ENCODE measurements around the gene CECR2. TPM values are rescaled to one million over a fixed set of nuclear protein-coding genes. Genes with fewer than 3 reads are reported as not detected.

The CECR2 gene
- polyA plus RNA-seq, 1 of the 3 experiments (the other 2 are of a cell fraction): not detected

DNA sequence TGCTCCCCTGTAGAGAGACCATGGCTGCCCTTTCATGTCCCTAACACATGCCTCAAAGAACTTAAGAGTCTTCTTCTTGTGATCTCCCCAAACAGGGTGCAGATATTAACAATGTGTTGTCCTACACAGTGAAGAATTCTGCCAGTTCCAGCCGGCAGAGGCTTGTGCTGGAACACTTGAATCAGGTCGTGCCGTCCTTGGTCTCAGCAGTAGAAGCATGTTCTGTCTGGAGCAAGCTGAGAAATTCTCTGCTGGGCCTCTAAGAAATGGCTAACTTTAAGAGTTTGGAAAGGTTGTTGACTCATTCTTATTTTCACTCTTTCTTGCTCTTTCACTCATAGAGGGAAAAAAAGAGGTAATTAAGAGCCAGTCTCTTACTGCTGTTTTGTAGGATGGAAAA lies 123.0 kb downstream of the CECR2 start (continued):
- TF ChIP-seq RCOR1 (IDR thresholded peaks at IDR 0.05; ENCODE audit: low read length): no peak
- no peak for TF ChIP-seq POLR2AphosphoS5 (IDR thresholded peaks at IDR 0.05; ENCODE audit: low read depth, low read length)
- TF ChIP-seq, protein P1, sequence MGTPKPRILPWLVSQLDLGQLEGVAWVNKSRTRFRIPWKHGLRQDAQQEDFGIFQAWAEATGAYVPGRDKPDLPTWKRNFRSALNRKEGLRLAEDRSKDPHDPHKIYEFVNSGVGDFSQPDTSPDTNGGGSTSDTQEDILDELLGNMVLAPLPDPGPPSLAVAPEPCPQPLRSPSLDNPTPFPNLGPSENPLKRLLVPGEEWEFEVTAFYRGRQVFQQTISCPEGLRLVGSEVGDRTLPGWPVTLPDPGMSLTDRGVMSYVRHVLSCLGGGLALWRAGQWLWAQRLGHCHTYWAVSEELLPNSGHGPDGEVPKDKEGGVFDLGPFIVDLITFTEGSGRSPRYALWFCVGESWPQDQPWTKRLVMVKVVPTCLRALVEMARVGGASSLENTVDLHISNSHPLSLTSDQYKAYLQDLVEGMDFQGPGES (IDR thresholded peaks at IDR 0.05; ENCODE audit: low read depth, low read length): no peak

DNA sequence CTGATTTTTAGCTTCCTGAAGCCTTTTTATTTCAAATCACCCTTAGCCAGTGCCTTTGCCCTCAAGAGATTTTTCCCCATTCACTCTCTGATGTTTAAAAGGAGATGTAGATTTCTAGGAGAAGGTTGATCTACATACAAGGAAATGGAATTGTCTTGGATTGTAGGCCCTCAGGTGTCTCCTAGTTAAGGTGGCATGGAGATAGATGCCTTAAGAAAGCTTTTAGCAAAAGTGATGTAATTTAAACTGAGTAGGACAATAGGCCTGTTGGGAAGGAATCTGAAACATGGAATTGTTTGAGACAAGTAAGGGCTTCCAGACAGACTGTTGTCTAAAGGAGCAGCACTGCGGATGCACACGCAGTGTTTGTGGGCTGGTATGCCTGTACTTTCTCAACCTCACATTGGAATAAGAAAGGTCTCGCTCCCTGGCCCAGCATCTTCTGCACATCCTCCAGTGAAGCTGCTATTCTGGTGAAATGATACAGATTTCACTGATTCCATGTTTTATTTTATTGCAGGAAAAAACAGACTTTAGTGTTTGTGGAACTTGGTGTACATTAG lies 124.2 kb downstream of the CECR2 start:
- Histone ChIP-seq H3K9ac (no peak overlapping the region), H3K4me2 (no peak overlapping the region), H3K27me3 (ENCODE audit: insufficient read depth) (peaks cover 58% of the 10 kb centered on the region; the same call in 1 of the 2 replicates), H3K9me3 (no peaks in the 10 kb centered on the region), H2AFZ (ENCODE audit: low read depth) (no peak overlapping the region), H3K4me1 (ENCODE audit: control insufficient read depth in 1 of 2, insufficient read depth in 2 of 2, low read depth in 1 of 2, low read length in 1 of 2) (no peaks in the 10 kb centered on the region), H4K20me1 (ENCODE audit: insufficient read depth) (no peaks in the 10 kb centered on the region), H3K4me3 (ENCODE audit: low read depth in 2 of 2, low read length in 1 of 2) (no peak overlapping the region), H3K27ac (ENCODE audit: low read depth in 2 of 2, low read length in 1 of 2) (no peak overlapping the region), H3K79me2 (ENCODE audit: insufficient read depth) (no peaks in the 10 kb centered on the region), H3K36me3 (replicated peaks in 1 of 2; ENCODE audit: control insufficient read depth in 1 of 2, insufficient read depth in 2 of 2, low read length in 1 of 2) (no peaks in the 10 kb centered on the region), H3F3A (replicated peaks; ENCODE audit: insufficient read depth) (no peaks in the 10 kb centered on the region), H3K9me2 (no peaks in the 10 kb centered on the region)
- no peak for DNase-seq
- POLR2A ChIA-PET: no interaction called here
- WGBS (ENCODE audit: low lambda C conversion rate): 18% methylated on average over 3 of the region's 3 CpGs
- TF ChIP-seq, protein P2, sequence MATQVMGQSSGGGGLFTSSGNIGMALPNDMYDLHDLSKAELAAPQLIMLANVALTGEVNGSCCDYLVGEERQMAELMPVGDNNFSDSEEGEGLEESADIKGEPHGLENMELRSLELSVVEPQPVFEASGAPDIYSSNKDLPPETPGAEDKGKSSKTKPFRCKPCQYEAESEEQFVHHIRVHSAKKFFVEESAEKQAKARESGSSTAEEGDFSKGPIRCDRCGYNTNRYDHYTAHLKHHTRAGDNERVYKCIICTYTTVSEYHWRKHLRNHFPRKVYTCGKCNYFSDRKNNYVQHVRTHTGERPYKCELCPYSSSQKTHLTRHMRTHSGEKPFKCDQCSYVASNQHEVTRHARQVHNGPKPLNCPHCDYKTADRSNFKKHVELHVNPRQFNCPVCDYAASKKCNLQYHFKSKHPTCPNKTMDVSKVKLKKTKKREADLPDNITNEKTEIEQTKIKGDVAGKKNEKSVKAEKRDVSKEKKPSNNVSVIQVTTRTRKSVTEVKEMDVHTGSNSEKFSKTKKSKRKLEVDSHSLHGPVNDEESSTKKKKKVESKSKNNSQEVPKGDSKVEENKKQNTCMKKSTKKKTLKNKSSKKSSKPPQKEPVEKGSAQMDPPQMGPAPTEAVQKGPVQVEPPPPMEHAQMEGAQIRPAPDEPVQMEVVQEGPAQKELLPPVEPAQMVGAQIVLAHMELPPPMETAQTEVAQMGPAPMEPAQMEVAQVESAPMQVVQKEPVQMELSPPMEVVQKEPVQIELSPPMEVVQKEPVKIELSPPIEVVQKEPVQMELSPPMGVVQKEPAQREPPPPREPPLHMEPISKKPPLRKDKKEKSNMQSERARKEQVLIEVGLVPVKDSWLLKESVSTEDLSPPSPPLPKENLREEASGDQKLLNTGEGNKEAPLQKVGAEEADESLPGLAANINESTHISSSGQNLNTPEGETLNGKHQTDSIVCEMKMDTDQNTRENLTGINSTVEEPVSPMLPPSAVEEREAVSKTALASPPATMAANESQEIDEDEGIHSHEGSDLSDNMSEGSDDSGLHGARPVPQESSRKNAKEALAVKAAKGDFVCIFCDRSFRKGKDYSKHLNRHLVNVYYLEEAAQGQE (IDR thresholded peaks at IDR 0.05; ENCODE audit: low read depth, low read length): no peak
- TF ChIP-seq, protein P3, sequence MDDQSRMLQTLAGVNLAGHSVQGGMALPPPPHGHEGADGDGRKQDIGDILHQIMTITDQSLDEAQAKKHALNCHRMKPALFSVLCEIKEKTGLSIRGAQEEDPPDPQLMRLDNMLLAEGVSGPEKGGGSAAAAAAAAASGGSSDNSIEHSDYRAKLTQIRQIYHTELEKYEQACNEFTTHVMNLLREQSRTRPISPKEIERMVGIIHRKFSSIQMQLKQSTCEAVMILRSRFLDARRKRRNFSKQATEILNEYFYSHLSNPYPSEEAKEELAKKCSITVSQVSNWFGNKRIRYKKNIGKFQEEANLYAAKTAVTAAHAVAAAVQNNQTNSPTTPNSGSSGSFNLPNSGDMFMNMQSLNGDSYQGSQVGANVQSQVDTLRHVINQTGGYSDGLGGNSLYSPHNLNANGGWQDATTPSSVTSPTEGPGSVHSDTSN (IDR thresholded peaks at IDR 0.05): no peak
- TF ChIP-seq TCF12 (IDR thresholded peaks at IDR 0.05): no peak
- TF ChIP-seq FOXM1 (IDR thresholded peaks at IDR 0.05; ENCODE audit: low read depth): no peak
- no peak for TF ChIP-seq RCOR1 (IDR thresholded peaks at IDR 0.05; ENCODE audit: low read length)
- no peak for TF ChIP-seq POLR2AphosphoS5 (IDR thresholded peaks at IDR 0.05; ENCODE audit: low read depth, low read length)
- no peak for TF ChIP-seq EP300 (IDR thresholded peaks at IDR 0.05; ENCODE audit: borderline replicate concordance in 1 of 2, low read depth in 1 of 2, low read length in 1 of 2)
- no peak for TF ChIP-seq JUND (IDR thresholded peaks at IDR 0.05)
- TF ChIP-seq RFX5 (IDR thresholded peaks at IDR 0.05; ENCODE audit: low read length): no peak
- CTCF ChIA-PET: interaction anchor here (0.8 to 3.3 kb wide), 3 partner anchors 8 to 435 kb away, joined by 5 to 20 read pairs (median 5); no protein-coding TSS in a partner anchor
